Posterior vena cava (tissue), 2 donors: ENCODE measurements around the gene MCTP1. TPM values are rescaled to one million over a fixed set of nuclear protein-coding genes. Genes with fewer than 3 reads are reported as not detected.

Experiments
- DNase-seq: peaks from one replicate; pipeline ENCODE4 v3.0.0-alpha.2; 2020; ENCODE audit warnings: low spot score
- intact Hi-C, 2 donors: fragments of 100-400 bp; cut with DNase I; formaldehyde crosslinking; loops; one replicate each; pipeline versions ENCODE4 v1.14.1 to v1.14.2; 2022 to 2023
- total RNA-seq, 2 donors: library from RNA; stranded (reverse); fragmentation: NEBNext Ultra II Directional; extraction: Animal tissue kit (Norgen Biotek cat#: 25700); gene quantifications; one replicate each; pipeline ENCODE4 v1.2.1, GENCODE V29; 2021
- donor health status: DM: yes; HTN: yes; CAD: no.
- donor health status: DM: yes; HTN: yes; CAD: no.

Gene MCTP1
- total RNA-seq, 2 donors from 2014 or later = 23.8 to 38.9 TPM

DNA sequence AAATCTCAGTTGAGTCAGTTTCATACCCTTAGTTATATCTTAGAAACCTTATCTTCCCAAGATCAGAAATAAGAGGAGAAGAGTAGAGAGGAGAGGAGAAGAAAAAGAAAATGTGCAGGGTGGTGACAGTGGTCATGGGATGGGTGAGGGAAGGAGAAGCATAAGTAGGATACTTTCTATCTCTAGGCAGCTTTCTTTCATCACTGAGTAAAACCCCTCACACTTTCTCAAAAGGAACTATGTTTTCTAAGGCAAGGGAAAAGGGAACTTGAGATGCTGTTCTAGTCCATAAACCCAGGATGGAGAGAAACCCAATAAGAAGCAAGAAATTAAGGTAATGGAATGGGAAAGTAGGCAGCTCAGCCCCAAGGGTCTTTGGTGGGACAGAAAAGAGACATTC, 225.3 kb downstream of the MCTP1 start:
- intact Hi-C loops = no loop called here
- DNase-seq = no peak

DNA sequence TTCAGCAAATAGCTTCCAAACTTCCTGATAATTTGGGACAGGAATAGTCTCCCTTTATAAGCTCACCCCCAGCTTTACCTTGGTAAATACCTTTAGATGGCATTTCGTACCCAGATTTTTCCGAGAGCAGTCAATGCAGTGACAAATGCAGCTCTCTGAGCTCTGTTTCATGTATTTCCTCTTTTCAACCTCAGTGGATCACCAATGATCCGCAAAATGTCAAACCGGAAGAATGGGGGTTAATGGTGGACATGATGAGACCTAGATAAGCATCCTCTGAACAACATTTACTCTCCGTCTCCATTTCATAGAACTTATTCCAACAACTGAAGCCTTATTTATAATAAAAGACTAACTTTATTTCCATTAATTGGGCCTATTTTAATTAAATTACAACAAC, 227.3 kb downstream of the MCTP1 start:
- DNase-seq = no peak
- intact Hi-C loops = loop anchor here in 1 of 2 donors (1.0 kb wide), 1 partner anchor 8 kb away; no protein-coding TSS in a partner anchor

DNA sequence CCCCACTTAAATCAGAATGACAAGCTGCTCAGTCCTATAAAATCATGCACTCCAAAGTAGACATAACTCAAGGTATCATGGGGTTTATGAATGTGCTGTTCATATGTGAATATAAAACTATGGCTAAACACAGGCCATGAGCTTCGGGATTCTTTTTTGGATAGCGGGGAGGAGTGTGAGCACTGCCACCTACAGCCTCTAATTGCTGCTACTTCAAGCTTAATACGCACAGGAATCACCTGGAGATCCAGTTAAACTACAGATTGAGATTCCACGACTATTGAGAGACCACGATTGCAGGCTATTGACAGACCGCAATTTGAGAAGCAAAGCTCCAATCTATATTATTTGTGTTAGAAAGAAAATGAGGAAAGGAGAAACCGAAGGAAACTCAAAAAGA, 231.6 kb downstream of the MCTP1 start:
- no peak for DNase-seq
- intact Hi-C loops = no loop called here

DNA sequence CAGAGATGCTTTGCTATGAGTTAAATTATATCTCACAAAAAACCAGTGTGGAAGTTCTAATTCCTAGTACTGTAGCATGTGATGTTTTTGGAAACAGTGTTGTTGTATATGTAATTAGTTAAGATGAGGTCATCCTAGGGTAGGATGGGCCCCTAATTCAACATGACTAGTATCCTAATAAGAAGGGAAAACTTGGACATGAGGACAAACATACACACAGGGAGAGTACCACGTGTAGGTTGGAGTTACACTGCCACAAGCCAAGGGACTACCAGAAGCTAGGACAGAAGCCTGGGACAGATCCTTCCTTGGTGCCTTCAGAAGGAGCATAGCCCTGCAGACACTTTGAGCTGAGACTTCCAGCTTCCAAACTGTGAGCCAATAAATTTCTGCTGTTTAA, 234.2 kb downstream of the MCTP1 start:
- intact Hi-C loops = no loop called here

DNA sequence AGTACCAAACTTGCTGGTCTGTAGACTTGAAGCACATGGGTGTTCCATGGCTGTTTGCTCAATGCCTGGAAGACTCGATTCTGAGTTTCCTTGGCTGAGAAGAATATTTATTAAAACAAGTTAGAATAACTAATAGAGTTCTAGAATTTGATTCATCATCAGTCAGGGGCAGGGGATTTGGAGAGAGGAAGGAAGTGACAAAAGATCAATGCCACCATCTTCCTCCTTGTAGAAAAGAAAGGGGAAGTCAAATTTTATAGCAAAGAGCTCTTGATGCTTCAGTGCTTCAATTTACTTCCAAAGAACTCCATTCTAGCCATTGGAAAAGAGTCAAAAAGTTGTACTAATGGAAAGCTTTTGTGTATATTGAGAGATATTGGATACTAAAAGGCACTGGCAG, 236.3 kb downstream of the MCTP1 start:
- no peak for DNase-seq
- intact Hi-C loops = loop anchor here in 1 of 2 donors (1.0 kb wide), 1 partner anchor 9 kb away; no protein-coding TSS in a partner anchor

More for the DNA sequence above, 234.2 kb downstream of the MCTP1 start:
- DNase-seq = no peak

DNA sequence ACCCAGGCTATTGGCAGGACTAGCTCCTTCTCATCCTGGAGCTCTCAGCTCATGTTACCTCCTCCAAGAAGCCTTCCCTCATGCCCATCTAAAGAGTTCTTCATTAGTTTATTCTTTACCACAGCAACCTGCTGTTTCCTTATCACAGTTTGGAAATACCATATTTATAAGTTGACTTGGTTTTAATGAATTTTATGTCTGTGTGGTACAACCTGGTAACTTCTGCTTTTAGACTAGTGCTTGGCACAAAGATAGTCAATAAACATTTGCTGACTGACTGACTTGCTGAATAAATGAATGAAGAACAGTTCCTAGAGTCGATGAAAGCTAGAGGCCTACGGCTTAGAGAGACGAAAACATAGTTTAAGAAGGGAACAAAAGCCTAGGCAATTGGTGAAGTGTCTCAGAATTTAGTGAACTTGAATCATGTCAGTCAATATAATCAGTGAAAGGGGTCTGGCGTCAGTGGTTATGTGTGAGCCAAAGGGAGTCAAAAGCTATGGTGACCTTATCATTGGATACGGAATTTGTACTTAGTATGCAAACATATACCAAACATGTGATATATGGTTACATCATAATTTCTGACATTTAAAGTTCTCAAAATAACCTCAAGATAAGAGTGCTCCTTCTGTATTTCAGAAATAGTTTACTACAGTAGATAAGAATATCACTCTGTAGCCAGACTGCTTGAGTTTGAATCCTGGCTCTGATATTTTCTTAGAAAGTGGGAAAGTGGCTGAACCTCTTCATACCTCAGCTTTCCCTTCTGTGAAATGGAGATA, 239.5 kb downstream of the MCTP1 start:
- no peak for DNase-seq
- intact Hi-C loops = no loop called here

DNA sequence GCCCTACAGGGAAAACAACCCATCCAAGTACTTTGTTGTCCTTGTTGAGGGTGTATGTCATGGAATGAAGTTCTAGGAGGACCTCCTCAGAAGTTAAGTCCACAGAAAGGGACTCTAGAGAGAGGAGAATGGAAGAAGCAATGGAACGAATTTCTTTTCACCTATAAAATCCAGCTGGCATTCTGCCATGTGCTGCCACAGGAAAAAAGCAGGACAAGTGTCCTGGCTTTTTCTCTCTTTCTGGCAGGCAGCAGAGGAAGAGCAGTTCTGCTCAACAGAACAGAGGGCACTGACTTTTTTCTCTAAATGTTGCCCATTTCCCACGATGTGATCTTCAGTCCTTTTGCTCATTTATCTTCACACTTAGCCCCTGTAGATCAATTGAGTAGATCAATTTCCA, 240.8 kb downstream of the MCTP1 start:
- intact Hi-C loops = no loop called here
- no peak for DNase-seq

DNA sequence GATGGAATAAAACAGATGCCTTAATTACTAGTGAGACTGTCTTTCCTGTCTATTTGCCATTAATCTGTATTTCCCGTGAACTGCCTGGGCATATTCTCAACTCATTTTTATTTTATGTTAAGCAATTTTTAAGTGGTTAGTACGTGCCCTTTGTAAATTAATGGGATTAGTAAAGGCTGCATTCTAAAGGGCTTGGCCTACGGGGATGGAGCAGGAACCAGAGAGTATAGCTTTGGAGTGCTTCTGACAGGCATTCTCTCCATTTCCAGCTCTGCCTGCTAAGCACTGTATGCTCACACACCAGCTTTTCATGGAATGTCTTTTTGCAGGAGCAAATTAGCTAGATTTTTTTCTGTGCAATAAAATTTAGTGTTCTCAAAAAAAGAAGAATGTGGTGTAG, 241.2 kb downstream of the MCTP1 start:
- no peak for DNase-seq
- intact Hi-C loops = no loop called here

DNA sequence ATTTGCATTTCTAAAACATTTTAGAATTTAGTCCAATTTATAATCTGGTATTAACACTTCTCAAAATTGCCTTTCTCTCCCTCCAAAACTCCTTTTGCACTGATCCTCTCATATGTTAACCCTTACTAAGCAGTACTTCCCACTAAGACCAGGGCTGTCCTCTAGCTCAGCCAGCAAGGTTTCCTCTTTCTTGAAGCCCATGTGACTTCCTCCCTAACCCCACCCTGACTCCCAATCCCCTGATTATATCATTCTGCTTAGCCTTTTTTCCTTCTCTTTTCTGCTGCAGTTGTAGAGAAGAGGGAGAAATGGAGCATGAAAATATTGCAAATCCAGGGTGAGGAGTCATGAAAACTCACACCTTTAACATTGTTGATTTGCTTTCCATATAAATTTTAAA, 241.7 kb downstream of the MCTP1 start:
- no peak for DNase-seq
- intact Hi-C loops = no loop called here

DNA sequence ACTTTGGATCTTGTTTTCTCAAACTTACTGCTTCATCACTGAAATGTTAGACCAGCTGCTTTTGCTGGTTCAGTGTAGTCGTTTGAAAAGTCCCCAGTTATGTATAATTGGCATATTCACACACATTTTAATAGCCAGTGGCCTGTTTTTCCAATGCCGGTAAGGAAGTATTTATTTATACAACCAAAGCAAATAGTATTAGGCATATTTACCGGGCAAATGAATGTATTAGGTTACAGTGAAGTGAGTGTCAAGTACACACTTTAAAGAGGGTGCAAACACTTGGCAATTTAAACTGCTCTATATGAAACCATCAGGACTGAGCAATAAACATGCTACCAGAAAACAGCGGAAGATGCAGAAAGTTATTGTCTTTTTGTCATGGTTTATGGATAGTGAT, 242.9 kb downstream of the MCTP1 start:
- intact Hi-C loops = no loop called here
- no peak for DNase-seq

DNA sequence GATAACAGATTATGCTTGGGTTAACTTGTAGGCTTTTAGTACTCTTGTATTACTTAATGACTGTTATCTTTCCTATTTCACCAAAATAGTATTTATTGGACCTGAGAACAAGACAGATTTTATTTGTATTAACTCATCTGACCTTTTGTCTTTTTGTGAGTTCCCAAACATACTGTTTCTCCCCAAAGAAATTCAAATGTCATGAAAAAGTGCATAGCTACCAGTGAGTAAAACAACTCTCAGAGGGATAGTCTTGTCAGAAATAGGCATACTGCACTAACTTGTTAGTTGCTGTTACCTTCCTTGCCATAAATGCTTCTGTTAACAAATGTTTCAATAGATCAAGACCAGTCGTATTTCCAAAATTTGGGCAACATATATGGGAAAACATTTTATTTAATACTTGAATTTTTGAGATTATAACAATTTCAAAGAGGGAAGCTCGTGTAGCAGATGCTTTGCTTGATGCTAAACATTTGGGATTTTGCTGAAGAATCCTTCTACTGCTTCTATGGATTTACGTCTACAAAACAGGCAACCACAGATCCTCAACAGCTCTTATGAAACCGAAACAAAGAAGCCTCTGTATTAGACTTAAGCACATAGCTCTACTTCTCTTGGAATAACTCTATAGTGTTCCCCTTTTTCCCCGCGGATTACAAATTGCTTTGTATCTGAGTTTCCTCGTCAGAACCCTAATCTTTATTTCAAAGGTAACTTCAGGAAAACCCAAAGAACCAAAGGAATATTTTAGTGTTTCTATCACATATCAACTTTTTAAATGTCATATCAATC, 248.8 kb downstream of the MCTP1 start:
- intact Hi-C loops = no loop called here
- no peak for DNase-seq

DNA sequence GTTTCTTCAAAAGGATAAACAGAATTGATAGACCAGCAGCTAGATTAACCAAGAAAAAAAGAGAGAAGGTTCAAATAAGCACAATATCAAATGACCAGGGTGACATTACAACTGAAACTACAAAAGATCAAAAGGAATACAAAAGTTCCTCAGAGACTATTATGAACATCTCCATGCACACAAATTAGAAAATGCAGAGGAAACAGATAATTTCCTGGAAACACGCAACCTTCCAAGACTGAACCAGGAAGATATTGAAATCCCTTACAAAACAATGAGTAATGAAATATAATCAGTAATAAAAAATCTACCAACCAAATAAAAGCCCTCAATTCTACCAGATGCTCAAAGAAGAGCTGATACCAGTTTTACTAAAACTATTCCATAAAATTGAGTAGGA, 252.1 kb downstream of the MCTP1 start:
- no peak for DNase-seq
- intact Hi-C loops = no loop called here

DNA sequence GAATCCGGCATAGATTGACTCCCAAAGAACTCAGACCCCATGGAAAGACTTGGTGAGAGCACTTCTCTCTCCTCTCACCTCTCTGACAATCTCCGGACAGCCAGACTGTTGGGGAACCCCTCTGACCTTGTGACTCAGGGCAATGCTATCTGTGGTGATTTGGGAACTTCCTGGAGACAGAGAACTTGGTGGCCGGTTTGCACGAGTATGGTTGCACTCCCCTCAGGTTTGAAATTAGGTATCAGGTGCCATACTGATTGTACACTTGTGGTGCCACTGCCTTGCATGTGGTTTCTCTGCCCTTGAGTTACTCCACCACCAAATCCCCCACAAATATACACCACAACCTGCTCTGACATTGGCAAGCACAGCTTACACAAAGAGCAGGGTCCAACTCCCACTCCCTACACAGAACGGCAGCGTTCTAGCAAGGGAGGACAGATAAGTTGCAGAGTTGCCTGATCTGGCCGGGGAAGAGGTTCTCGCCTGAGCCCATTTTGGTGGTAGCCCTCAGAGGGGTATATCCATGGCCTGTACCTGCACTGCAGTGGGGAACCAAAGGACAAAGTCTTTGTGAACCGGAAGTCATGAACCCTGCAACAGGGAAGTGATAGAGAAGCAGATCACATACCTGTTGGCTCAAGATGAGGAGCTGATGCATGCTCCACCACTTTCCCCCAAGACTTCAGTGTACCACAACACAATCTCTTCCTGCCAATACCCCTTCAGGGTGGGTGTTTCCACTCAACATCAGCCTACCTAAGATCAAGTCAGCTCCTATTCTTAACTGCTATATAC, 255.1 kb downstream of the MCTP1 start:
- DNase-seq = no peak
- intact Hi-C loops = no loop called here

DNA sequence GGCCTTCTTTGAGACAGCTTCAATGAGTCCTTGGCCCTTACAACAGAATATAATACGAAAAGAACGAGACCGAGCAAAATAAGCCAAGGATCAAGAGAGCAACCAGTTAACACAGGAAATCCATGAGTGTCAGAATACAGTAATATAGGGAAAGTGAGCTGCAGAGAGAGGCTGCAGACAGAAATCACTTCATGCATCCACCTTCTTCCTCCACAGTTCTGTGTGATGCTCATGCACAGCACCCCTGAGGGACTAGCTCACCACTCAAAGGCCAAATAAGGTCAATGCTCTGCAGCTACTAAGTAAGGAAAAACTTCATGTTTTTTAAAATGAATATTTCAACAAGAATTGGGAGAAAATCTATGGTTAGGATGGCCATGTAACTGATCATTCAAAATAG, 257.1 kb downstream of the MCTP1 start:
- intact Hi-C loops = no loop called here
- DNase-seq = no peak

DNA sequence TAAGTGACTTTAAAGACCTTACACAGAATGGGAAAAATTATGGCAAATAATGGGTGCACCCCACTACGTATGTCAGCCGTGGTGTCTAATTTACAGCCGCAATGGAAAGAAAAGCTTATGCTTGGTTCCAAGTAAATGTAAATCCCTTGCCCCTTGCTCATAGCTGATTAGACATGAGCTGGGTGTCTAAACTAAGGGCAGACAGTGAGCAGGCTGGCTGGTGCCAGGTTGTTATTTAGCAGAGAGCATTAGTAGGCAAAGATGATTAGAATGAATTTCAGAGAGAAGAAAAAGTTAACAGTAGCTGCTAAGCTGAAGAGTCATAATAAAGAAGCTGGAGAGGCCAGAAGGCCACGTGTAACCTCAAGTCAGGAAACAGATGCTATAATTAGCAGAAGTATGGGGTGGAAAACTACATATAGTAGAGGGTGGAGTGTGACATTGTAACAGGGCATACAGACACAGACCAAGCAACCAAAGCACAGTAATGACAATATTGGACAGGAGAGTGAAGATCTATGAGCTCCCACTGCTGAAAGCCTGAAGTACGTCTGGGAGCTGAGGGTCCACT, 257.7 kb downstream of the MCTP1 start:
- DNase-seq = no peak
- intact Hi-C loops = no loop called here

DNA sequence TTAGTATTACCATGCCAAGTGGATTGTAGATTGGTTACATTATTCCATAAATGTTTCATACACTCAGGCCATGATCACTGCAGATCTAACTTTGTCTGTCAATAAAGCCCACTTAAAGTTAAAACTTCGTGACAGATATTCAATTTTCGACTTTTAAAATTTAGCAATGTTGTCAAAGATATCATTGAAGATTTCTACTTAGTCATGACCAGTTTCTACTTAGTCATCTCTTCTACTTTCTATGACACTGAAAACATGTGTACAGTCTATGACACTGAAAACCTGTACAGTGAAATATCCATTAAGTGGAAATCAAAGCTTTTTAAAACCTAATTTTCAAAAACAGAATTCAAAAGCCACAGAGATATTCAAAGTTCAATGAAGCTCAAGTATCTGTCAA, 258.2 kb downstream of the MCTP1 start:
- no peak for DNase-seq
- intact Hi-C loops = no loop called here

DNA sequence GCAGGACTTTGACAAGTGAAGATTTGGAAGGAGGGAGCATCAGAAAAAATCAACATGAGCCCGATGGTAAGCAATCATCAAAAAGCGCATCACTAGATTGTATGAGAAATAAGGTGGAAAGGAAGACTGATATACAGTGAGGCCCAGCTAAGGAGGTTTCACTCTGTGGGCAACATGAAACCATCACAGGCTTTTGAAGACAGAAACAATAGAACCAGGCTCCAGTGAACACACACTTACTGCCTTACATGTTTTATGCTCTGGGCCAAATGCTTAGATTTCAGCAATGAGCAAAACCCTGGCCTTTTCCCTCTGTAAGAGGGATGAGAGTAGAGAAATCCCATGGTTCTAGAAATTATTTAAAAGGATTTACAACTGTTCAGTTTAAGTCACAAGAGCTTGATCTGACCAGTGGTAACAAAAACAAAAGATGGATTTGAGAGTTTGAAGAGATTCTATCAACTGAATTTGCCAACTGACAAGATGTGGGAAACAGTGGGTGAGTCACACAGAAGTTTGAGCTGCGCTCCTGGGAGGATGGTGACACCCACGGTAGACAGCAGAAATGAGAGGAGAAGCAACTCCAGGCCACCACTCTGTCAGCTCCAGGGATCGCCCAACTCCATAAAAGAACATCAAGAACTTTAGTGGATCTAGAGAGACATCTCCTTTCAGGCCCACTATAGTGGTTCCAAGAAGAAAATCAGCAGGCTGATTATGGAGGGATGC, 261.8 kb downstream of the MCTP1 start:
- DNase-seq = no peak
- intact Hi-C loops = no loop called here

DNA sequence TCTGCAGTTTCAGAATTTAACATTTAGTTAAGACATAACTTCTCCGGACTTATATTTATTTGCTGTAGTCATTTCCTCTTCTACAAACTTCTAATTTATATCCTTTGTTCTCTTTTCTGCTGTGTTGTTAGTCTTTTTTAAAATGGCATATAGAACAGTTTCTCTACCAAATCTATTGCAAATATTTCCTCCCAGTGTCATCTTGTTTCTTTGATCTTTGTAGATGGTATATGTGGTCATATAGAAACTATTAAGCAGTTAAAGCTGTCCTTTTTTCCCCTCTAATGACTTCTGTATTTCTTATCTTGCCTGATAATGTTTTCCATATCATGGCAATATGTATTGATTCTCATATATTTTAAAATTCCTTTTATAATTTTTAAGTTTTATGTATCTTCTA, 264.5 kb downstream of the MCTP1 start:
- intact Hi-C loops = no loop called here
- no peak for DNase-seq

DNA sequence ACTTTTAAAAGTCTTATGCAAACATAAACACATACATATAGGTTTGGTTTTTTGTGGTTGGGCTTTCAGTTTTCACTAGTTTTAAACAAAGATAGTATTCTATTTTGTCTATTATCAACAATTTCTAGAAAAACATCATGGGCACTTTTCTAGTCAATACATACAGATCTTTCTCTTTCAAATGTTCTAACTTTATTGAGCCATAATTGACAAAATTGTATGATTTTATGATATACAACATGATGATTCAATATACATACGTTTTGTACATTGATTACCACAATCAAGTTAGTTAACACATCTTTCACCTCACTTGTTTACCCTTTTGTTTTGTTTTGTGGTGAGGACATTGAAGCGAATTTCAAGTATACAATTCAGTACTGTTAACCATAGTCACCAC, 265.9 kb downstream of the MCTP1 start:
- intact Hi-C loops = no loop called here
- DNase-seq = no peak
